ENCODE measurements around the gene RPN1.
"Not testable (repeated sequence)": the region's sequence is repeated elsewhere in the genome, so short reads cannot be mapped to it uniquely, and the experiment has no call there.

RPN1 gene

DNA sequence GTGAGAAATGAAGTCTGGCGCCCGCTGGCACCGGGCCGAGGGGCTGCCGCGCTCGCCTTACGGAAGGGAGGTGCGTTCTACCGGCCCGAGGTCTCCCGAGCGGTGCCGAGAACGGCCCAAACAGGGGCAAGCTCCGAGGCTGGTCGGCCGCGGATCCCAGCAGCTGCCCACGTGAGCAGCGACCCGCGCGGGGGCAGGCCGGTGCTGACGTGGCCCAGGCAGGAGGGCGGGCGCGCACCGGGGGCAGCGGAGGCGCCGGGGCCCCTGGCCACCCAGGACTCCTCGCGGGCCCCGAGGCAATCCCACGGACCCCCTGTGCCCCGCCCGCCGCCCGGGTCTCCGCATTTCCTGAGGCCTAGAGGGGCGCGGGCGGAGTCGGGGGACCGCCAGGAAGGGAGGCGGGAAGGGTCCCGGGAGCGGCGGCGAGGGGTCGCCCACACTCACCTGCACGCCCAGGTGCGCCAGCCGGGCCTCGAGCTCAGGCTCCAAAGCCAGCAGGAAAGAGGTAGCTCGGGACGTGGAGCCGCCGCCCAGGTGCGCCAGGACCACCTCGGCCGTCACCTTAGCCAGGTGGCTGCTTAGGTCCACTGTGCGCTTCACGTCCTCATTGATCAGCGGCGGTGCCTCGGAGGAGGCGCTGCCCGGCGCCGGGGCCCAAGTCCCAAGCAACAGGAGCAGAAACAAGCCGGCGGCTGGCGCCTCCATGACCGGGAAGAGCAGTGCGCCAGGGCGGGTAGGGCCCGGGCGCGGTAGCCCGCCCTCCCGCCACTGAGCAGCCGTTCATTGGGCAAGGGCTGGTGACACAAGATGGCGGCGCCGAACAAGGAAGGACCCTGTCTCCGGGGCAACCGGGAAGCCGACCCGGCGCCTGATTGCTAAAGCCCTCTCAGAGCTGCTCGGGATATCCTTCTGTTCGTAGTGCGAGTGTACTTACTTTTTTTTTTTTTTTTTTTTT is at the start of gene RPN1:
Gene RPN1 (minus strand): TSS at position 723 of the 955 bp plus-strand sequence. CDS start 18 bp downstream, at position 705.
- DNase-seq (ENCODE audit: low read depth), result peak; percentile 74

DNA sequence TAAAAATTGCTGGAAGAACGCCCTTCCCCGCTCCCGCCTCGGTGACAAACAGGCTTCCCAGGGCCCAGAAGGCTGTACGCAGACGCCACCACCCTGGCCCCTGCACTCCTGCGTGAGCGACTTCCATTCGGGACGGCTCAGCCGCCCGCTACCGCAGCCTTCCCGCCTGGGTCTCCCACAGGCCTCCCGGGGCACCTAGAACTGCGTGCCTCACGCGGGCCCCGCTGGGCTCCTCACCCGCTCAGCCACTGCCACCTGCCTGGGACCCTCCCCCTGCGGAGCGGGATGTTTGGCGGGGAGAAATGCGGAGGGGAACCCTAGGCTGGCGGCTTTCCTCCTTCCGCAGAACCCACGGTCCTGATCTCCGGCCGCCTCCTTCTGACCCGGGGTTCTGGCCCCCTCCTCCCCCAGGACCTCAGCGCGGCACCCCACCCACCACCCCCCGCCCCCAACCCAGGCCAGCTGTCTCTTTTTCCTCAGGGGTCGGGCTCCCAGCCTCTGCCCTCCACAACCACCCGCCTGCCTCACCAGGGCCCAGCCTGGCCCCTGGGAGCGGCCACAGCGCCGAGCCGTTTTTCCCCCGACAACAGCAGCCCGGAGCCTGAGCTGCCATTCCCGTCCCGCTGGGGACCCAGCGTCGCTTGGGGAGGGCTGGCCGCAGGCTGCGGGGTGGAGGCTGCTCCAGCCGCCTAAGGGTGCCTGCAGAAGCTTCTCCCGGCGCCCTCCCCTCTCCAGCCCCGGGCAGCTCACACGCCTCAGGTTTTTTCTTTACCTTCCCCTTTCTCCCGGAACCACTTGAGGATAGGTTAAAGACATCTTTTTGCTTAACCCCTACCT is 47.8 kb upstream of the RPN1 start:
- DNase-seq (ENCODE audit: low read depth), result no peak

DNA sequence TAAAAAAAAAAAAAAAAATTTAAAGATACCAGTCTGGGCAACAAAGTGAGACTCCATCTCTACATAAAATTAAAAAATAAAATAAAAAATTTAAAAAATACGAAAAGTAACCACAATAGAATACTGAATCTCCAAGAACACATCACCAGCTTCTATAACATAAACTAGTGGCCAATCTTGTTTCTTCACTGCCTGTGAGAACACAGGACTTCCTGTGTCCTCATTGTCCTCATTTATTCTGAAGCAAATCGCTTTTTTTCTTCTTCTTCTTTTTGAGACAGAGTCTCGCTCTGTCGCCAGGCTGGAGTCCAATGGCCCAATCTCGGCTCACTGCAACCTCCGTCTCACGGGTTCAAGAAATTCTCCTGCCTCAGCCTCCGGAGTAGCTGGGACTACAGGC is 46.7 kb upstream of the RPN1 start:
- no peak for DNase-seq (ENCODE audit: low read depth)

DNA sequence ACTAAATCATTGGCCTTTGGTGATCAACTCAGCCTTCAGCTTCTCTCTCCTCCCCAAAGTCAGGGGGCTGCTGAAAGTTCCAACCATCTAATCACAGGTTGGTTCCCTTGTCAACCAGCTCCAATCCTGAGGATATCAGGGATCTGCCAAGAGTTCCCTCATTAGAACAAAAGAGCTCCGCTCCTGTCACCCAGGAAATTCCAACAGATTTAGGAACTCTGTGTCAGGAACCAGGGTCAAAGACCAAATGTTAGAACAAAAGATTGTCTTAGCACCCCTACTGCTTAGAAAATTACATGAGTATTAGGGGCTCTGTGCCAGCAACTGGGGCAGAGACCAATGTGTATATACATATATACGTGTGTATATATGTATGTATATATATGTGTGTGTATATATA is 43.1 kb upstream of the RPN1 start:
- DNase-seq (ENCODE audit: low read depth), result no peak

DNA sequence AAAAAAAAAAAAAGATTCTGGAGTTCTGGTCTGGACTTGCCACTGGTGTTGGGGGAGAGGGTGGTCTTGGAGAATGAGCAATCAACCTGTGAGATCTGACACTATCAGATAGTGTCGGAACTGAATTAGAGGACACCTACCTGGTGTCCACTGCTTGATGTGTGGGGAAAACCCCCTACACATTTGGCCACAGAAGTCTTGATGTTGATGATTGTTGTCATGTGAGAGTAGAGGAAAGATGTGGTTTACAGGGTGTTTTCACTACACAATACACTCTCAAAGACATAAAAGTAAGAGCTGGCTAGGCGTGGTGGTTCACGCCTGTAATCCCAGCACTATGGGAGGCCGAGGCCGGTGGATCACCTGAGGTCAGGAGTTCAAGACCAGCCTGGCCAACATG is 38.4 kb upstream of the RPN1 start:
- no peak for DNase-seq (ENCODE audit: low read depth)

DNA sequence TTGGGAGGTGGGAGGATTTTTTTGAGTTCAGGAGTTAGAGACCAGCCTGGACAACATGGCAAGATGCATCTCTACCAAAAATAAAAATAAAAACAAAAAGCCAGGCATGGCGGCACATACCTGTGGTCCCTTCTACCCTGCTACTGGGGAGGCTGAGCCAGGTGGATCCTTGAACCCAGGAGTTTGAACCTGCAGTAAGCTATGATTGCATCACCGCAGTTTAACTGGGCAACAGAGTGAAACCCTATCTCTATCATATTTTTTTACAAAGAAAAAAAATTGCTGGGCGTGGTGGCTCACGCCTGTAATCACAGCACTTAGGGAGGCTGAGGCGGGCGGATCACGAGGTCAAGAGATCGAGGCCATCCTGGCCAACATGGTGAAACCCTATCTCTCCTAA is 35.8 kb upstream of the RPN1 start:
- DNase-seq (ENCODE audit: low read depth), result no peak

DNA sequence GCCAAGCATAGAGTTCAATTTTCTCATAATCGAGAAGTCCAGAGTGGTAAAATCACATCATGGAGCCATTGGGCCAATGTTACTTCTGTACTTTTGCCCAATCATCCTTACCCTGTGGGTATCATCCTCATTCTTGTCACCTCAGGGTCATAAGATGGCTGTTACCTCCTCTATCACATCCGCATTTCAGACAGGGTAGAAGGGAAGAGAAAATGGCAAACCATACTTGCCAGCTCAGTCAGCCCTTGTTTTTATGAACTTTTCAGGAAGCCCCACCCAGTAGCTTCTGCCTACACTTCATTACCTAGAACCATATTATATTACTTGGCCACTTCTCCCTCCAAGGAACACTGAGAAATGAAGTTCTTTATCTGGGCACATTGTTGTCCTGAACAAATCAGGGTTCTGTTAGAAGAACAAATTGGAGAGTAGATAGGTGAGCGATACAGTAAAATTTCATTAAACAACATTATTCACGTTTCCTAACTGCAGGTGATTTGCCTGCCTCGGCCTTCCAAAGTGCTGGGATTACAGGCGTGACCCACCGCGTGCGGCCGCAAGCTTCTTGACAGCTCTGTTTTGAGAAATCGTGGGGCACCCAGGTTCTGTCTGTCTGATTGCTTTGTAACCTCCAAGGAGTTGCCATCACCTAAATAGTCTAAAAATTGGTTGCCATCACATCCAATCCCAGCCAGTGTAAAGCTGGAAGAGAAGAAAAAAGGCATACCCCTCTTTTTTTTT is 34.5 kb upstream of the RPN1 start:
- DNase-seq (ENCODE audit: low read depth), result no peak

DNA sequence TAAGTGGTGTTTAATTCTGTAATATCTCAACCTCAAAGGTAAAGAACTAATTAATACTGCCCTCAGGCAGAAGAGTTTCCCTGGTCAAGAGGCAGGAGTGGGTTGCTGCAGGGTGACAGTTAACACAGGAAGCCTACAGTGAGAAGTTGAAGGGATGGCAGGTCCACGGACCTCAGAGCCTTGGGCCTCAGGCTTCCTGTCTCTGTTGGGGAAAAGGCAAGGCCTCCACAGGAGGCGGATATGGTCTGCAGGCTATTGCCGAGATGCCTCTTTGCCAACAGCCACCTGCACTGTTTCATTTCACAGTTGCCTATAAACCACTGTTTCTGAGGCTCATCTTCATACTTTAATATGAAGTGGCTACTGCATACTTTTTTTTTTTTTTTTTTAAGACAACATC is 33.3 kb upstream of the RPN1 start:
- no peak for DNase-seq (ENCODE audit: low read depth)

DNA sequence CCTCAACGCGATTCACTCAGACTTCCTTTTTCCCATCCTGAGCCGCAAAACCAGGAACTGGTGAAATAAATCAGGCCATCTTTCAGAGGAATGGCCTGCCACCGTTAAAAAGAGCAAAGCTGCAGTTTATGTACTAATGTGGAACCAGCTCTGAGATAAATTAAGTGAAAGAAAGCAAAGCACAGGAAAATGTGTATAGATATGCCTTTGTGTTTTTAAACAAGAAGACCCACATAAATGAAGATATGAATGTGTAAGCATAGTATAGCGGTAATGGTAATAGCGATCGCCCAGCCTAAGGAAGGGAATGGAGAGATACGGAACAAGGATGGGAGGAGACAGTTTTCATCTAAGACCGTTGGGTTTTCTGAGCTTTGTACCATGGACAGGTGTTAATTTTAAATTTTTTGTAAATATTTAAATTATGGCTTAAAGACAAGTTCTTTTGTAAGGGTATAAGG is 30.8 kb upstream of the RPN1 start:
- DNase-seq (ENCODE audit: low read depth), result no peak

DNA sequence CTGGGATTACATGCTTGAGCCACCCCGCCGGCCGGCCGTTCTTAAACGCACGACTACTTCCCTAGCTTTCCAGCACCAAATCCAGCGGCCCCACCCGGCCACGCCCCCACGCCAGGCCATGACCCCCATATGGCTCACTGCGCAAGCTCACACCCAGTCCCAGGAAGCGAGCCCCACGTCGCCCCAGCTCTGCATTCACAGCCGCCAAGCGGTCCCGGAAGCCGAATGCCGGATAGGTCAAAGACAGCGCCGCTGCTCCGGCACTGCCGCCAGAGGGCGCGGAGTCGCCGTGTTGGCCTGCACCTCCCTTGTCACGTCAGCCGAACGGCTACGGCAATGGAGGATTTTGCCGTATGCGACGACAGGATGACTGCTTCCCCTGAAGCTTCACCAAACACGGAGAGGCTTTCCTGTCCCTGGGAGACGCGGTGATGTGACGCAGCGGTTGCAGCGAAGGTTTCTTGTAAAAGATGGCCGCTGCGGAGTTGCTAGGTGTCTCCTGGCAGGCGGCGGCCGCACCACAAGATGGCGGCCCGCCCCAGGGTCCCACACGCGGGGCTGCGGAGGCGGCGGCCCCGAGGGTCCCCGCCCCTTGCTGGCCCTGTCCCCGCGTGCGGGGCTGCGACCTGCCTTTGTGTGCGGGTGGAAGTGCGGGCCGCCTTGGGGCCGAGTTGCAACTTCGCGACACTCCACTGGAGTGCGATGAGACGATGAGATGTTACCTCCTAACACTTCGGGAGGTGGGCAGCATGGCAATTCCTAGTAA is 30.2 kb upstream of the RPN1 start:
- peak; percentile 88 for DNase-seq (ENCODE audit: low read depth)

DNA sequence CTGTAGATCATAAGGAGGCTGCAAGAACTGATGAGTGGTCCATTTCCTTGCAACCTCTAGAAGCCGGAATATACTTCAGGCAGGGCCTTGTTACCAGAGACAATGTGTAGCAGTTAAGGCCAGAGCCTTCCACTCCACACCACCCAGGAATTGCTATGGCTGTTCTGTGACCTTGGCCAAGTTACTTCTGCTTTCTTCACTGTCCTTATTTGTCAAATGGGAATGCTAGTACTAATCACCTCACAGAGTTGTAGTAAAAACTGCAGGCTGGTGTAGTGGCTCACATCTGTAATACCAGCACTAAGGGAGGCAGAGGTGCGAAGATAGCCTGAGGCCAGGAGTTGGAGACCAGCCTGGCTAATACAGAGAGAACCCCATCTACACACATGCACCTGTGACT is 28.7 kb upstream of the RPN1 start:
- no peak for DNase-seq (ENCODE audit: low read depth)

DNA sequence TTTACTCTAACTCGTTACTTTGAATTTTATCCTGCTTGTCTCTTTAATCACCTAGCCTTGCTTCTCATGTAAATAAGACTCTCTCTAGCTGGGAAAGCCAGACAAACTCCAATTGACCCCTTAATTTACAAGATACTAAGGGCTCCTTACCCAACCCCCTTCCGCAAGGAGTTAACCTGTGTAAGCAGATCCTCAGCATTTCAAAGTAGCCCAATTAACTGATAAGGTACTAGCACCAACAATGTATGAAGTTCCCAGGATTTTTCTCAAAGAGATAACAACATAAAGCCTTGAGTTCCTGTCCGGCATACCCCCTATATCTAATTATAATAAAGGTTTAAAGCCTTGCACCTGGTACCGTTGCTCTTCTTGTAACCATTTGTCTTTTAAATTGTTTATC is 25.2 kb upstream of the RPN1 start:
- DNase-seq (ENCODE audit: low read depth), result not testable (repeated sequence)

DNA sequence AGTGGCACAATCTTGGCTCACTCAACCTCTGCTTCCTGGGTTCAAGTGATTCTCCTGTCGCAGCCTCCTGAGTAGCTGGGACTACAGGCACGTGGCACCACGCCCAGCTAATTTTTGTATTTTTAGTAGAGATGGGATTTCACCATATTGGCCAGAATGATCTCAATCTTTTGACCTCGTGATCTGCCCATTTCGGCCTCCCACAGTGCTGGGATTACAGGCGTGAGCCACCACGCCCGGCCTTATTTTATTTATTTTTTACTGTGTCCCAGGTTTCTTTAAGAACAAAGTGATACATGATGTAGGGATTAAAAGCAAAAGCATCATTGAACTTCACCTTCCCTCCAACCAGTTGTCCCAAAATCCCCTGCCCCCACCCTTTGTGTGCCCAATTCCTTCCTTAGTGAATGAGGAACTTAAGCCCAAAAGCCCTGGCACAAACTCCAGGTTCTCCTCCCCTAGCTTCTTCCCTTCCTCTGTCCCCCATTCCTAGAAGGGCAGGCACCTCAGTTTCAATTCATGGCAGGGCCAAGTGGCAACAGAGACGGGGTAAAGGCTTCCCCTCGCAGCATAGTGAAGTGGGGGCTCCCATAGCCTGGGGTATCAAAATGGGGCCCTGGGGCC is 23.7 kb upstream of the RPN1 start:
- DNase-seq (ENCODE audit: low read depth), result no peak

DNA sequence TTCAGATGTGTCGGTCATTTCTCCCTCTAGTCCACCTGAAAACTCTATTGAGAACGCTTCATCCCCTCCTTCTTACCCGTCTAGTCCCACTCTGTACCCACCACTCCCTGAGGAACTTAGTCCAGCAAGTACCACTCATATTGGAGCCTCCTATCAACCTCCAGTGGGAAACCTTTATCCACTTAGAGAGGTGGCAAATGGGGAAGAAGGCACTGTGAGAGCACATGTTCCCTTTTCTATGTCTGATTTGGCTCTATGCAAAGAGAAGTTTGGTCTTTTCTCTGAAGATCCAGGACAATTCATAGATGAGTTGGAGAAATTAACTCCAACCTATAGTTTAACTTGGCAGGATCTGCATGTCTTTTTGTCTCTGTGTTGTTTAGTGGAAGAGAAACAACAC is 17.0 kb upstream of the RPN1 start:
- no peak for DNase-seq (ENCODE audit: low read depth)

DNA sequence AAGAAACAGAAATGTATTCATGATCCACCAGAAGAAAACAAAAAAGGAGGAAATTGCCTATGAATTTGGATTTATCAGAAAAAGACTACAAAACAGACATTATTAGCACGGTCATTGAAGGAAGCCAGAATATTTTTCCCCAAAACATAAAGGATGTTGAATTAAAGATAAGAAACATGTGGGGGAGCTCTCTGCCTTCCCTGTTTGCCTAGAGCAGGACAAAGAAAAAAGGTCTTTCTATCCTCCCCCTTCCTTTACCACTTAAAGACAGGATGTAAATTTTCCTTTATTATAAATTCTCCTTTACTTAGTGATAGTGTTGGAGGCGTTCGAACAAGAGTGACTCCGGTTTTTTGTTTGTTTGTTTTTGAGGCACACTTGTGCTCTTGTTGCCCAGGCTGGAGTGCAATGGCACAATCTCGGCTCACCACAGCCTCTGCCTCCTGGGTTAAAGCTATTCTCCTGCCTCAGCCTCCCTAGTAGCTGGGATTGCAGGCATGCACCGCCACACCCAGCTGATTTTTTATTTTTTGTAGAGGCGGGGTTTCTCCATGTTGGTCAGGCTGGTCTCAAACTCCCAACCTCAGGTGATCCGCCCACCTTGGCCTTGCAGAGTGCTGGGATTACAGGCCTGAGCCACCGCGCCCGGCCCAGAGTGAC is 14.9 kb upstream of the RPN1 start:
- no peak for DNase-seq (ENCODE audit: low read depth)

DNA sequence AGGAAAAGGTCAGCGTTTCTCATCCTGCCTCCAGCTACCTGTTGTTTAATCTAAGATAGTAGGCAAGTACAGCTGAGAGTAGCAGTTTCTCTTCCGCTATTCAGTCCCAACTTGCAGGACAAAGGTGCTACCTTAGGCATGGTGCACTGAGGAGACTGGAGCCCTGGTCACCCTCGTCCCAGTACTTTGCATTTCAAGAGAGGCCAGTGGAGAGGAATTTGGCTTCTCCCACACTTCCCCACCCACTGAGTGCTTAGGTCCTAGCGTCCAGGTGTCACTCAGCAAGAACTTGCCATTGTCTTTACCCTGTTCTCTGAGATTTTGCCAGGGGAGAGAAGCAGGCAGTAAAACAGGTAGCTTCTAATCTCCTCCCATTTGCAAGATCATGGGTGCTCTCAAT is 12.5 kb upstream of the RPN1 start:
- no peak for DNase-seq (ENCODE audit: low read depth)

DNA sequence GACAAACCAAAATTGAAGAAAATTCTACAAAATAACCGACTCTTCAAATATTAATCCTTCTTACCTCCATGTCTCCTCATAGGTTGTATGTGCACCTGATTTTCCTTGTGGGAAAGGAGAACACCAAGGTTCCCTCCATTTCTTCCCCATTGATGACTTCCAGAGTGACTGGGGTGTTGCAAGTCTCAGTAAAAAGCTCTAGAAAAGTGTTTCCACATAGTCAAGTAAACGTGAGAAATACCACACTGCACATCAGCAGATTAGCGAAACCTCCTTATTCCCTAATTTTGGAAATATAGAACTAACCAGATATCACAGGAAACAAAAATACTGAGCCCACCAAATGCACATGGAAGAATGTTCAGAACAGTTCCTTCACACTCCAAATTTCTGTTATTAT is 4.9 kb upstream of the RPN1 start:
- no peak for DNase-seq (ENCODE audit: low read depth)

DNA sequence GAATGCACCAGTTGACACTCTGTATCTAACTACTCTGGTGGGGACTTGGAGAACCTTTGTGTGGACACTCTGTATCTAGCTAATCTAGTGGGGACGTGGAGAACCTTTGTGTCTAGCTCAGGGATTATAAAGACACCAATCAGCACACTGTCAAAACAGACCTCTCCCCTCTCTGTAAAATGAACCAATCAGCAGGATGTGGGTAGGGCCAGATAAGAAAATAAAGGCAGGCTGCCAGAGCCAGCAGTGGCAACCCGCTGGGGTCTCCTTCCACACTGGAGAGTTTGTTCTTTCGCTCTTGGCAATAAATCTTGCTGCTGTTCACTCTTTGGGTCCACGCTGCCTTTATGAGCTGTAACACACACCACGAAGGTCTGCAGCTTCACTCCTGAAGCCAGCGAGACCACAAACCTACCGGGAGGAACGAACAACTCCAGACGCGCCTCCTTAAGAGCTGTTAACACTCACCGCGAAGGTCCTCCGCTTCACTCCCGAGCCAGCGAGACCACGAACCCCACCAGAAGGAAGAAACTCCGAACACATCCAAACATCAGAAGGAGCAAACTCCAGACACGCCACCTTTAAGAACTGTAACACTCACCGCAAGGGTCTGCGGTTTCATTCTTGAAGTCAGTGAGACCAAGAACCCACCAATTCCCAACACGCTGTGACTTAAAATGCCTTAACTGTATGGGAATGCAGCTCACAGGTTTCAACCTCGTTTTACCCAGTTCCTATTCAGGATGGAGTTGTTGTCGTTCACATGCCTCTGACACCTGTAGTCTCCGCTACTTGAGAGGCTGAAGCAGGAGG is 3.6 kb upstream of the RPN1 start:
- DNase-seq (ENCODE audit: low read depth), result not testable (repeated sequence)

DNA sequence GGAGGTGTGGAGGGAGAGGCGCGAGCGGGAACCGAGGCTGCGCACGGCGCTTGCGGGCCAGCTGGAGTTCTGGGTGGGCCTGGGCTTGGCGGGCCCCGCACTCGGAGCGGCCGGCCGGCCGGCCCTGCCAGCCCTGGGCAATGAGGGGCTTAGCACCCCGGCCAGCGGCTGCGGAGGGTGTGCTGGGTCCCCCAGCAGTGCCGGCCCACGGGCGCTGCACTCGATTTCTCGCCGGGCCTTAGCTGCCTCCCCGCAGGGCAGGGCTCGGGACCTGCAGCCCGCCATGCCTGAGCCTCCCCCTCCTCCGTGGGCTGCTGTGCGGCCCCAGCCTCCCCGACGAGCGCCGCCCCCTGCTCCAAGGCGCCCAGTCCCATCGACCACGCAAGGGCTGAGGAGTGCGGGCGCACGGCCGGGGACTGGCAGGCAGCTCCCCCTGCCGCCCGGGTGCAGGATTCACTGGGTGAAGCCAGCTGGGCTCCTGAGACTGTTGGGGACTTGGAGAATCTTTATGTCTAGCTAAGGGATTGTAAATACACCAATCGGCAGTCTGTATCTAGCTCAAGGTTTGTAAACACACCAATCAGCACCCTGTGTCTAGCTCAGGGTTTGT is 2.9 kb upstream of the RPN1 start:
- not testable (repeated sequence) for DNase-seq (ENCODE audit: low read depth)

Data from GM04503 (cell line).